Heart right ventricle (tissue), 16 donors: Measurements from ENCODE around the gene OR10H5. TPM values are rescaled to one million over a fixed set of nuclear protein-coding genes. Genes with fewer than 3 reads are reported as not detected.
"Not testable (repeated sequence)": the region's sequence is repeated elsewhere in the genome, so short reads cannot be mapped to it uniquely, and the experiment has no call there.

Experiments
- ATAC-seq, 8 donors: fragments of 200-7000 bp; cut with Tn5 transposase; one replicate each; pipeline ENCODE4 v1.9.1; 2020; ENCODE audit warnings: mild to moderate bottlenecking in 8 of 8, moderate library complexity in 8 of 8, moderate number of reproducible peaks in 1 of 8
- DNase-seq, 2 donors: peaks; one replicate each; pipeline ENCODE4 v3.0.0-alpha.2; 2020
- H3K27ac ChIP-seq, 10 donors: fragments of 200-600 bp; sonication (generic) in 2 of 10; one replicate each; pipeline versions ENCODE4 v1.5.0 to v1.8.0; 2020 to 2022; ENCODE audit warnings: mild to moderate bottlenecking in 3 of 10
- H3K27me3 ChIP-seq, 7 donors: fragments of 200-600 bp; one replicate each; pipeline ENCODE4 v1.8.0; 2021 to 2022; ENCODE audit warnings: mild to moderate bottlenecking in 2 of 7
- H3K36me3 ChIP-seq, 9 donors: fragments of 200-600 bp; sonication (generic) in 1 of 9; one replicate each; pipeline versions ENCODE4 v1.5.0 to v1.8.0; 2020 to 2022; ENCODE audit warnings: mild to moderate bottlenecking in 2 of 9
- H3K4me1 ChIP-seq, 9 donors: fragments of 200-600 bp; sonication (generic) in 1 of 9; one replicate each; pipeline versions ENCODE4 v1.5.0 to v1.8.0; 2020 to 2022; ENCODE audit warnings: mild to moderate bottlenecking in 4 of 9
- H3K4me3 ChIP-seq, 10 donors: fragments of 200-600 bp; sonication (generic) in 2 of 10; one replicate each; pipeline versions ENCODE4 v1.5.0 to v1.8.0; 2020 to 2022; ENCODE audit warnings: mild to moderate bottlenecking in 7 of 10, moderate library complexity in 2 of 10
- H3K9me3 ChIP-seq, 11 donors: fragments of 200-600 bp in 10 of 11; sonication (generic) in 2 of 11; one replicate each; pipeline versions ENCODE4 v1.5.0 to v1.8.0; 2013 to 2022; ENCODE audit warnings: mild to moderate bottlenecking in 2 of 11, control low read depth in 1 of 11, moderate library complexity in 1 of 11
- WGBS, 2 donors: extraction: QIAGEN DNeasy Blood & Tissue Kit; methylation state at CpG; one replicate each; pipeline ENCODE4 v1.1.7; 2013; ENCODE audit warnings: inconsistent platforms in 1 of 2; 5-methylcytosine and 5-hydroxymethylcytosine counted together
- intact Hi-C, 10 donors: fragments of 100-400 bp; cut with DNase I; formaldehyde crosslinking; loops; one replicate each; pipeline versions ENCODE4 v1.11.1 to v1.14.2; 2022
- polyA plus RNA-seq, 2 donors: library from polyadenylated mRNA; stranded (reverse); fragments of 200-250 nt; gene quantifications; one replicate each; pipeline ENCODE4 v1.2.3, GENCODE V29; 2013
- total RNA-seq, 10 donors: library from RNA; stranded (reverse); fragmentation: NEBNext Ultra II Directional in 3 of 10; extraction: Animal tissue kit (Norgen Biotek cat#: 25700) in 3 of 10; gene quantifications; one replicate each; pipeline versions ENCODE4 v1.2.1 to v1.2.4, GENCODE V29; 2021 to 2023
- TF ChIP-seq, protein P1 (sequence below), 9 donors: fragments of 200-600 bp; sonication (generic) in 2 of 9; IDR thresholded peaks; one replicate each; pipeline versions ENCODE4 v1.5.0 to v1.8.0; 2021 to 2022; ENCODE audit warnings: antibody characterized with exemption in 9 of 9, mild to moderate bottlenecking in 5 of 9, moderate library complexity in 1 of 9
- donor health status: Arrhythmogenic right ventricular cardiomyopathy.
- donor health status: ischemic (EF 13 %, LVEDD 7.1; RV severe dilation, severe dysfunction).
- donor health status: healthy with polysubstance abuse.
- donor health status: DM: no; HTN: yes; CAD: no.
- donor health status: DM: no; HTN: no; CAD: no.
- donor health status: ischemic (EF 25% LVEDD 6.9; RV normal size, moderate dysfunction).
- donor health status: ischemic (EF 25% LVEDD 5.7; RV mildly dilated, moderate dysfunction).
- donor health status: healthy.
- donor health status: DM: yes; HTN: yes; CAD: no.
- donor health status: Ischemic cardiomyopathy.
- donor health status: ischemic (EF 35%, LVEDD 5.7; RV mildly dilated, moderate dysfunction).
- donor health status: nonischemic (EF 11% LVEDD 7.7; RV severe dilation, severe dysfunction).
- donor health status: DM: yes; HTN: yes; CAD: no.
- donor health status: PGD.
- donor health status: ischemic (EF 29% LVEDD 5.4; RV normal size, mild dysfunction).
- donor health status: nonischemic (EF 23%, LVEDD 6.1; RV moderate dilation, normal function).

The OR10H5 gene
- total and polyA plus RNA-seq, 12 donors: not detected

DNA sequence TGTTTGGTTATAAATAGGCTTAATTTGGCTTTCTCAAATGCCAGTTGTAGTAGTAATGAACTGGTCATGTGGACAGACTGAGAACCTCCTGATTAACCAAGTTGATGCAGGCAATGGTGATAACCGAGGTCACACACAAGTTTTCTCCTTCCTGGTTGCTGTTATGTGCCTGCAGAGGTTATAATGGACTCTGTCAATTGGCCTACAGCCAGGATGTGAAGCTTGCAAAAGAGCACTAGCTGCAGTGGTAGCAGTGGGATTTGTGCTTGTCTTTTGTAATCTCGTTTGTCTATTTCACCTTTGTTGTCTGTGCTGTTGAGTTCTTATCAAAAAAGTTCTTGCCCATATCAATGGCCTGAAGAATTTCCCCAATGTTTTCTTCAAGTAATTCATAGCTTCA is 29.1 kb upstream of the OR10H5 start:
- DNase-seq (no peak), ATAC-seq (no peak)
- H3K9me3 ChIP-seq: peaks cover 0 to 7% (median 0%) of the 10 kb centered on the region in 11 donors
- peaks cover 0 to 63% (median 18%) of the 10 kb centered on the region in 7 donors for H3K27me3 ChIP-seq
- TF ChIP-seq, protein P1, sequence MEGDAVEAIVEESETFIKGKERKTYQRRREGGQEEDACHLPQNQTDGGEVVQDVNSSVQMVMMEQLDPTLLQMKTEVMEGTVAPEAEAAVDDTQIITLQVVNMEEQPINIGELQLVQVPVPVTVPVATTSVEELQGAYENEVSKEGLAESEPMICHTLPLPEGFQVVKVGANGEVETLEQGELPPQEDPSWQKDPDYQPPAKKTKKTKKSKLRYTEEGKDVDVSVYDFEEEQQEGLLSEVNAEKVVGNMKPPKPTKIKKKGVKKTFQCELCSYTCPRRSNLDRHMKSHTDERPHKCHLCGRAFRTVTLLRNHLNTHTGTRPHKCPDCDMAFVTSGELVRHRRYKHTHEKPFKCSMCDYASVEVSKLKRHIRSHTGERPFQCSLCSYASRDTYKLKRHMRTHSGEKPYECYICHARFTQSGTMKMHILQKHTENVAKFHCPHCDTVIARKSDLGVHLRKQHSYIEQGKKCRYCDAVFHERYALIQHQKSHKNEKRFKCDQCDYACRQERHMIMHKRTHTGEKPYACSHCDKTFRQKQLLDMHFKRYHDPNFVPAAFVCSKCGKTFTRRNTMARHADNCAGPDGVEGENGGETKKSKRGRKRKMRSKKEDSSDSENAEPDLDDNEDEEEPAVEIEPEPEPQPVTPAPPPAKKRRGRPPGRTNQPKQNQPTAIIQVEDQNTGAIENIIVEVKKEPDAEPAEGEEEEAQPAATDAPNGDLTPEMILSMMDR (IDR thresholded peaks at IDR 0.05): no peak
- intact Hi-C loops: no loop called here
- no peak overlapping the region for H3K4me3 ChIP-seq
- H3K27ac ChIP-seq: no peak overlapping the region
- H3K4me1 ChIP-seq: no peaks in the 10 kb centered on the region
- H3K36me3 ChIP-seq: no peaks in the 10 kb centered on the region
- 59 to 60% methylated on average over 2 of the region's 2 CpGs for WGBS, 2 donors

DNA sequence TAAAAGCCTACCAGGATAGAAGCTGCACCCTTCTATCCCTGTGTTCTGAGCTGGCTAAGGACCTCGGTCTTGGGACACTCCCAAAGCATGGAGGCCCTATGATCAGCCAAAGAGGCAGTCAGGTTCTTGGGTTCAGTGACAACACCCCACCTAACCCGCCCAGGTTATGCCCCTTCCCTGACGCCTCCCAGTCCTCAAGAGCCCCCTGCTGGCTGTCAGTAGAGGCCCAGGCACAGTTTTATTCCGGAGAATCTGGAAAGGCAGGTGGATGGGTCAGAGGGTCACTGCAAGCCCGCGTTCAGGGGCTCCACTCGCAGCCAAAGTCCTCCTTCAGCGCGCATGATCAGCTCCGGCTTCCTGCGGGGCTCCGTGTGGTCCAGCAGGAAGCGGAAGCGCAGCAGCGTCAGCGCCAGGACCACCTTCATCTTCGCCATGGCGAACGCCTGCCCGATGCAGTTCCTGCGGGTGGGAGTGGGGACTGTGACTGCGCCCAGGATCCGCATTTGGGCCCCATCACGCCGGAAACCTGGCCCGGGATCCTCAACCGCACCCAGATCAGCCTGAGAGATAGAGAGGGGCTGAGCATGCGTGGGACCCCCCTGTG is 27.4 kb upstream of the OR10H5 start:
- no peaks in the 10 kb centered on the region for H3K4me1 ChIP-seq
- peaks cover 0 to 52% (median 18%) of the 10 kb centered on the region in 7 donors for H3K27me3 ChIP-seq
- peaks cover 0 to 7% (median 0%) of the 10 kb centered on the region in 11 donors for H3K9me3 ChIP-seq
- H3K27ac ChIP-seq: no peak overlapping the region
- ATAC-seq (no peak), DNase-seq (no peak)
- H3K36me3 ChIP-seq: no peaks in the 10 kb centered on the region
- TF ChIP-seq, protein P1 (IDR thresholded peaks at IDR 0.05): peak in 8 of 9 donors; percentile 5 to 28 (median 18)
- H3K4me3 ChIP-seq: no peak overlapping the region
- WGBS, 2 donors: 37 to 42% methylated on average over 27 to 28 of the region's 28 CpGs
- intact Hi-C loops: no loop called here

DNA sequence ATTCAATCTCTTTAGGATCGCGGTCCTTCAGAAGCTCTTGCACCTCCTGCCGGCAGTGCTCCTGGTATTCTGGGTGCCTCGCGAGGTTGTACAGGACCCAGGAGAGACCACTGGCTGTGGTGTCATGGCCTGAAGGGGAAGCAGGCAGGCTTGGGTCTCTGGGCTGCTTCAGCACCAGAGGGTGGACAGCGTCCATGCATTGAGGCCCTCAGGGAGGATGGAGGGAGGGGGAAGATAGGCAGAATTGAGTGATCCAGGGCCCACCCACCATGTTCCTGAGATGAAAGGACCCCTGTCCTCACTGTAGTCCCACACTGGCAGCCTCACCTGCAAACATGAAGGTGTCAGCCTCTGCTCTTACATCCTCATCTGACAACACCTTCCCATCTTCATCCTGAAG is 17.9 kb upstream of the OR10H5 start:
- H3K4me1 ChIP-seq: no peaks in the 10 kb centered on the region
- peaks cover 0 to 29% (median 0%) of the 10 kb centered on the region in 9 donors for H3K36me3 ChIP-seq
- TF ChIP-seq, protein P1 (IDR thresholded peaks at IDR 0.05): no peak
- H3K27me3 ChIP-seq: peaks cover 0 to 4% (median 0%) of the 10 kb centered on the region in 7 donors
- intact Hi-C loops: no loop called here
- DNase-seq (no peak), ATAC-seq (no peak)
- WGBS, 2 donors: 24 to 37% methylated on average over 6 of the region's 6 CpGs
- H3K27ac ChIP-seq: no peak overlapping the region
- peaks cover 0 to 31% (median 0%) of the 10 kb centered on the region in 11 donors for H3K9me3 ChIP-seq
- no peak overlapping the region for H3K4me3 ChIP-seq

DNA sequence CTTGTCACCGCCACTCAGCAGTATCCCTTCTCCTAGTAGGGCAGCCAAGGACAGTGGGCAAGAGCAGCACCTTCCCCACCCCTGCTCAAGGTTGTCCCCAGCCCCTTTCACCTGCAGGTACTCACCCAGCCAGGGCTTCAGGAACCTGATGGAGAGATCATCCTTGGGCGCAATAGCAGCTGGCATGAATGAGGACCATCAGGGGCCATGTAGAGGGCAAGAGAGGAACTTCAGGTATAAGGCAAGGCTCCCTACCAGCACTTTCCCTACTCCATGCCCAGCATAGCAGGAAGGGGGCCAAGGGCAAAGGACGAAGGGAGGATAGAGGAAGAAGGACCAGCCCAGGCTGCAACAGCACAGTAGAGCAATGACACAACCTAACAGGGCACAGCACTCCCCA is 13.3 kb upstream of the OR10H5 start:
- WGBS, 2 donors: 73 to 74% methylated on average over 3 of the region's 3 CpGs
- H3K27ac ChIP-seq, DNase-seq, H3K9me3 ChIP-seq, ATAC-seq, H3K36me3 ChIP-seq, H3K4me3 ChIP-seq, H3K27me3 ChIP-seq: not testable (repeated sequence)
- intact Hi-C loops: loop anchor here in 1 of 10 donors (10.0 kb wide), 1 partner anchor 99 kb away; the partner anchor contains the start of gene CYP4F12
- H3K4me1 ChIP-seq: peaks cover 0 to 11% (median 0%) of the 10 kb centered on the region in 9 donors

DNA sequence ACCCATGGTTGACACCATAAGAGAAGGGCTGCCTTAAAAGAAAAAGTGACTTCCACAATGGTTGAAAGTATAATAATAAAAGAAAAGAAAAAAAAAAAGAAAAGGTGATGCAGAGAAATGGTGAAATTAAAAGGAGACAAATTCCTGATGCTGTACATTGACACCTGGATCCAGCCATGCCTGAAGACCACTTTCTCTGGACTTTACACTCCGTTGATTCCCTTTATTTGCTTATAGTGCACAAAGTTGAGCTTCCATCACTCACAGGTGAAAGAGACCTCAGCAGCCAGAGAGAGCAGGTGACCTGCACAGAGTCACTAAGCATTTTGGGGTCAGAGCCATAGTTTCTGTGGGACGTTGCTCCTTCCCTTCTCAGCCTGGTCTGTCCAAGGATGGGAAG is 12.2 kb upstream of the OR10H5 start:
- Histone ChIP-seq H3K27me3 (peaks cover 0 to 5% (median 0%) of the 10 kb centered on the region in 7 donors), H3K4me1 (peaks cover 0 to 19% (median 8%) of the 10 kb centered on the region in 9 donors), H3K9me3 (no peaks in the 10 kb centered on the region), H3K4me3 (no peak overlapping the region), H3K27ac (no peak overlapping the region), H3K36me3 (no peaks in the 10 kb centered on the region)
- TF ChIP-seq, protein P1 (IDR thresholded peaks at IDR 0.05): no peak
- 44 to 66% methylated on average over 2 of the region's 2 CpGs for WGBS, 2 donors
- intact Hi-C loops: loop anchor here in 2 of 10 donors (5.0 to 10.0 kb wide), 2 partner anchors 98 to 100 kb away; partner anchors contain the start of gene CYP4F12 (in 1 of the 2)
- DNase-seq (no peak), ATAC-seq (no peak)
